ENCODE data around the gene NCKAP5. TPM values are rescaled to one million over a fixed set of nuclear protein-coding genes. Genes with fewer than 3 reads are reported as not detected.

The NCKAP5 gene
- total and polyA plus RNA-seq, 2 of the 8 experiments (the other 6 are each of a cell fraction or from before 2014, with no cell fraction given), result 0.27 to 0.86 TPM

DNA sequence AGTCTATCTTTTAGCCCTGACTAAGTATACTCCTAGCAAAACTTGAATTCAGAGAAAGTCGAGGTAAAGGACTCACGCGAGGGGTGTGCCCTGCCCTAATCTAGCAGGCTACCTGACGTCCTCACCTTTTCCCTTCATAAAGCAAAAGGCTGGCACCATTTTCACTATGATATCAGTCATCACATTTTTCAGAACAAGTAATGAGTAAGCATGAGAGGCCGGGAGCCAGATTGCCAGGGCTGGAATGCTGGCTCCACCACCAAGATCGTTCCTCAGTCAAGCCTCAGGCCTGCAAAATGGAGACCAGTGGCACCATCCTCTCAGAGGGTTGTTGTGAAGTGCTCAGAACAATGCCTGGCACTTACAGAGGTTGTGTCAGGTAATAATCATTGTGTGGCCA lies 18.7 kb upstream of the NCKAP5 start (continued):
- no peak for TF ChIP-seq HDAC2 (IDR thresholded peaks at IDR 0.05; ENCODE audit: borderline replicate concordance in 1 of 2, low read depth in 2 of 2, low read length in 2 of 2)
- TF ChIP-seq BRCA1 (IDR thresholded peaks at IDR 0.05; ENCODE audit: low read depth, low read length), result no peak
- TF ChIP-seq RAD21 (IDR thresholded peaks at IDR 0.05 in 1 of 2, conservative IDR thresholded peaks at IDR 0.05 in 1 of 2; ENCODE audit: low read depth in 2 of 2, low read length in 2 of 2), result no peak
- no peak for TF ChIP-seq CHD1 (IDR thresholded peaks at IDR 0.05; ENCODE audit: low read depth, low read length)
- TF ChIP-seq BACH1 (IDR thresholded peaks at IDR 0.05; ENCODE audit: low read length), result no peak
- no peak for TF ChIP-seq POU5F1 (IDR thresholded peaks at IDR 0.05; ENCODE audit: low read depth, low read length)
